Renal cortex interstitium (tissue), 11 donors: Measurements from ENCODE around the gene SRMS. TPM values are rescaled to one million over a fixed set of nuclear protein-coding genes. Genes with fewer than 3 reads are reported as not detected.

Experiments used
- DNase-seq, 11 donors: peaks; one replicate each; pipeline ENCODE4 v3.0.0-alpha.2; 2013; ENCODE audit warnings: low read depth in 9 of 11, low spot score in 4 of 11; ENCODE audit errors: extremely low read depth in 1 of 11
- polyA plus RNA-seq, 3 donors: library from polyadenylated mRNA; unstranded; fragments of 120-200 nt; gene quantifications; one replicate each; pipeline ENCODE4 v1.2.1, GENCODE V29; 2013; ENCODE audit not compliant: insufficient read length in 3 of 3

Gene SRMS
- polyA plus RNA-seq, 3 donors: 0.14 to 0.17 (median 0.16) TPM

DNA sequence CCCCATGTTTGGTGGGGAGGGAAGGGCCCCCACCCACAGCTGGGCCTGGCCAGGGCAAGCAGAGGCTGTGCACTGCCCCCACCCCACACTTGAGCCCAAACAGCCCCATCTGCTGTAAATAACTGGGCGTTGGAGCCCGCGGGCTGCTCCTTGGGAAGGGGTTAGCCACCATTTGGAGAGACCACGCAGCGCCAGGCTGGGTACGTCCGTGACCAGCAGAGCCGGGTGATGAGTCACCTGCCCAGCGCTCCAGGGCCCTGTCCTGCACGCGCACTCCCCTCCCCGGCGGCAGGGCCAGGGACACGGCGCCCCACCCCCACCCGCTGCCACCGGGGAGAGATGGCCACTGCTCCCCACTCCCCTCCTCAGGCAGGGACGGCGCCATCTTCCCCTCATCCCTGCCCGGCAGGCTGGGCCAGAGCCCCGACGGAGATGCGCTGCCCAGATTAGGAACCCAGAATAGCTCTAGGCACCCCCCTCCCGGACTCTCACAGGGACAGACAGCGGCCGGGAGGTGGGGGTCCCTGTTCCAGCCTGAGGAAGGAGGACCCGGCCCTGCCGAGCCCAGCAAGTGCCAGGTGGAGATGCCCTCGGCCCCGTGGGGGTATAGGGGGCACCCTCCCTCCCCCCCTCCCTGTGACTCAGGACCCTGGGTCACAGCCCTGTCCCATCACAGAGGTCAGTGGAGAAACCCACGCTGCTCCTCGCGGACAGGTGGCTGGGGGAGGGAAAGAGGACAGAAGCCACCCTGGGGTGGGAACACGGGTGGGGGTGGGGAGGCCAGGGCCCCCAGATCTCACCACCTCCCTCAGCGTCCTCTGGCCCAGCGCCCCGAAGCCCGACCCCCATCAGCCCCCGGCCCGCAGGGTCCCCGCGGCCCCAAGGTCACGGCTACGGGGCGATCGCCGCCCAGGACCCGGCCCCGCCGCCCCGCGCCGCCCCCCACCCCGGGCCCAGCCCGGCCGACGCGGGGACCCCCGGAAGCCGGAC, 49.3 kb downstream of the SRMS start:
- no peak for DNase-seq

DNA sequence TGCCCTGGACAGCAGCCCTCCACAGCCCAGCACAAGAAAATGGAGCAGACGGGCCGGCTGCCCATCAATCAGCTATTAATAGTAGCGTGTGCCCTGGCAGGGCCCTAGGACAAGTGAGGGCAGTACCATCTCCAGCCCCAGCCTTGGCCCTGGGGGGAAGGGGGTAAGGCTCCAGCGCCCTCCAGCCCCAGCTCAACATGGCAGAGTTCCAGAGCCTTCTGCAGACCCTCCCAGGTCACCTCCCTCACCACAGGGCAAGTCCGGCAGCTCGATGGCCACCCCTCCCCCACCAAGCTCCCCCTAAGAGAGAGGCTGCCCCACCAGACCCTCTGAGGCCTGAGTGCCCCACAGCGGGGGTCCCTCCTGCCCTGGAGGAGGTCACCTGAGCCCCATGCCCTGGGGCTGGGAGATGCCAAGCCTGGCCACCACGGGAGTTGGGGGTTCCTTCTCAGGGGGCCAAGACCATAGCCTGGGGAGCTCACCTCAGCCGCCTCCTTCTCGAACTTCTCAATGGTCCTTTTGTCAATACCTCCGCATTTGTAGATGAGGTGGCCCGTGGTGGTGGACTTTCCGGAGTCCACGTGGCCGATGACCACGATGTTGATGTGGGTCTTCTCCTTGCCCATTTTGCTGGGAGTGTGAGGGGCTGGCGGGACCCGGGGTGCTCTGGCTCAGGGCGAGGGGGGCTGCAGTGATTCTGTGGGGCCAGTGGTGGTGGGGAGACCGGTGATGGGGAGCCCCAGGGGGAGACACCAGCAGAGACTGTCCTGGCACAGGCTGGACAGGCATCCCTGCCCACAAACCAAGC, 50.2 kb downstream of the SRMS start:
- DNase-seq: no peak

DNA sequence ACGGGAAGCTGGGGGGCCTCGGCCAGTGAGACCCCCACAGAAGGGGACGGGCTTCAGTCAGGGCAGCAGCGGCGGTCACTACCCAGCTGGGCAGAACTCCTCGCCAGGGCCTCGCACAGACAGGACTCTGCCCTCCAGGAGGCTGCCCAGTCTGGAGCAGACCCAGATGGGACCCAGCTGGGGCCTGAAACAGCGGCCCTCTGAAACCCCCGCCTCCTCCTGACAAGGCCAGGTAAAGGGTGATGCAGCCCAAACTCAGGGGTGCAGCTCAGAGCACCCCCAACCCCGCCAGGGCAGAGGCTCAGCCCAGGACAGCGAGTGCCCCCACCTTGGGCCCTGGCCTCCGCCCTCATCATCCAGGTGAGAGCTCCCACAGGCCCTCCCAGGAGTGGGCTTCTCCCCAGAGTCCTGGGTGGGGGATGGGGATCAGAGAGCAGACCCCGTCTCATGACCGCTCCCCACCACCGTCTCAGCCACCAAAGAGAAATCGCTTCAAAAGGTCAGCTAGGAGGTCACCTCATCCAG, 50.9 kb downstream of the SRMS start:
- DNase-seq: no peak

- peak in 1 of 11 donors; percentile 32 for DNase-seq
Observed at GRCh38 chr20:63495741-63496595, 51.6 kb downstream of the SRMS start.

- DNase-seq: no peak
Observed at GRCh38 chr20:63495167-63495720, 52.3 kb downstream of the SRMS start.

- no peak for DNase-seq
Observed at GRCh38 chr20:63494420-63495166, 53.0 kb downstream of the SRMS start.

DNA sequence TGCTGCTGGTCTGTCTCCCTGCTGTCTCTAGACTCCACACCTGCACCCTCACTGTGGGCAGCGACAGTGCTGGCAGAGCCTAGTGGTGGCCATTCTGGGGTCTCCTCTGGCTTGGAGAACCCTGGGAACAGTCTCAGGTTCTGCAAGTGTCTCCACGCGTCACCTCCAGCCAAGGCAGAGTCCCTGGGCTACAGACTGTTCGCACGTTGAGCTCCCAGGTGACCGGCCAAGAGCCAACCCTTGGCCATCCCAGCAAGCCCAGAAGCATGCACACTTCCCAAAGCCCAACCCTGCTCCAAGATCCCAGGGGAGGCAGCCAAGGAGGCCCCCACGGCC, 53.5 kb downstream of the SRMS start:
- DNase-seq: no peak

- DNase-seq: no peak
Observed at GRCh38 chr20:63493563-63494020, 54.0 kb downstream of the SRMS start.

DNA sequence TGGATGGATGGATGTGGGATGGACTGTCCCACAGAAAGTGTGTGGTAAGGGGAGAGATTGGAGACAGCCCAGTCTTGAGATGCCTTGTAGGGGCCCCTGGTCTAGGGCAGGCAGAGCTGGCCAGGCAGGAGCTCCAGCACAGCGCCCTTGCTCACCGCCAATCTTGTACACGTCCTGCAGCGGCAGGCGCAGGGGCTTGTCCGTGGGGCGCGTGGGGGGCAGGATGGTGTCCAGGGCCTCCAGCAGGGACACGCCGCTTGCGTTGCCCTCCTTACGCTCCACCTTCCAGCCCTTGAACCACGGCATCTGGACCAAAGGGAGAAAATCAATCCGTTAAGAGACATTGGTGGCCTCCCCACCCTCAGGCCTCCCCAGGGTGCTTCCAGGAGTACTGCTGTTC, 54.6 kb downstream of the SRMS start:
- DNase-seq: no peak

- no peak for DNase-seq
Observed at GRCh38 chr20:63492518-63492917, 55.0 kb downstream of the SRMS start.

GRCh38 chr20:63491635-63492230, 55.8 kb downstream of the SRMS start:
- DNase-seq: no peak

DNA sequence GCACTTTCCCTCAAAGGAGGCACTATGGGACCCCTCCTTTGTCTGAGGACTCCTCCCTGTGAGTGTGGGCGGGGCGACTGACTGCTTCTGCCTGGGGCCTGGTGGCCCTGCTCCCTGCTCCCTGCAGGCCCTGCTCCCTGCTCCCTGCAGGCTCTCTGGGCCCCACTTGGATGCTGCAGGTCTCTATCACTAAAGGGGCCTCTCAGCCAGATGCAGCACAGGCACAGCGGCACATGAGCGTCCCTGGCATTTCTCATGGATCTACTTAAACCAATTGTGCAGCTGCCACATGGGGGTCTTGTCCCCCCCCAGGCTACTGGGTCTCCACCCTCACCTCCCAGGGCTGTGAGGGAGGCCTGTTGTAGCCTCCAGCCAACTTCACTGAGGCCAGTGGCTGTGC, 56.5 kb downstream of the SRMS start:
- no peak for DNase-seq

Other genes starting within 250 kb of the SRMS start
- 10 to 100 TPM in 2 of 3 donors, 1 to 10 TPM in 1; 9.5 to 37.9 (median 11.4) TPM for gene CHRNA4, start 186.4 kb downstream of the SRMS start, polyA plus RNA-seq
- gene KCNQ2, start 75.1 kb downstream of the SRMS start, polyA plus RNA-seq: 10 to 100 TPM in 1 of 3 donors, 1 to 10 TPM in 2; 7.2 to 10.9 (median 8.5) TPM
- 1 to 10 TPM; 1.1 to 2.3 (median 1.9) TPM for gene EEF1A2, start 48.7 kb downstream of the SRMS start, polyA plus RNA-seq
- gene PPDPF, start 27.0 kb downstream of the SRMS start, polyA plus RNA-seq: 100 to 1,000 TPM; 145 to 341 (median 332) TPM
- under 1 TPM; 0.50 to 0.82 (median 0.56) TPM for gene PTK6, start 10.4 kb downstream of the SRMS start, polyA plus RNA-seq
- gene FNDC11, start 6.4 kb upstream of the SRMS start, polyA plus RNA-seq: 1 to 10 TPM in 2 of 3 donors, under 1 TPM in 1; 0.95 to 1.6 (median 1.0) TPM
- 10 to 100 TPM in 2 of 3 donors, 1 to 10 TPM in 1; 8.0 to 15.6 (median 15.5) TPM for gene HELZ2, start 26.5 kb upstream of the SRMS start, polyA plus RNA-seq
- gene GMEB2, start 79.4 kb upstream of the SRMS start, polyA plus RNA-seq: 10 to 100 TPM in 2 of 3 donors, 1 to 10 TPM in 1; 9.5 to 13.2 (median 12.2) TPM
- gene STMN3, start 105.7 kb upstream of the SRMS start, polyA plus RNA-seq: 10 to 100 TPM; 20.7 to 36.7 (median 32.5) TPM
- 10 to 100 TPM; 13.8 to 22.2 (median 18.2) TPM for gene RTEL1, start 110.6 kb upstream of the SRMS start, polyA plus RNA-seq
- 1 to 10 TPM in 2 of 3 donors, under 1 TPM in 1; 0.79 to 2.2 (median 2.0) TPM for gene TNFRSF6B, start 148.9 kb upstream of the SRMS start, polyA plus RNA-seq
- gene ARFRP1, start 160.2 kb upstream of the SRMS start, polyA plus RNA-seq: 10 to 100 TPM; 28.3 to 37.0 (median 36.2) TPM
- gene ZGPAT, start 160.3 kb upstream of the SRMS start, polyA plus RNA-seq: 10 to 100 TPM; 11.7 to 25.3 (median 20.8) TPM
- 10 to 100 TPM in 2 of 3 donors, 1 to 10 TPM in 1; 3.1 to 14.2 (median 10.7) TPM for gene LIME1, start 188.9 kb upstream of the SRMS start, polyA plus RNA-seq
- gene SLC2A4RG, start 192.0 kb upstream of the SRMS start, polyA plus RNA-seq: 100 to 1,000 TPM in 2 of 3 donors, 10 to 100 TPM in 1; 65.7 to 124 (median 123) TPM